Measurements from ENCODE around the gene ADAMTS6. TPM values are rescaled to one million over a fixed set of nuclear protein-coding genes. Genes with fewer than 3 reads are reported as not detected.

The ADAMTS6 gene
- total RNA-seq, 2 experiments from 2014 or later: 1.8 to 3.4 TPM

GRCh38 chr5:65462139-65462705 lies 19.5 kb downstream of the ADAMTS6 start:
- POLR2A ChIA-PET: no interaction called here
- ATAC-seq (no peak), DNase-seq (no peak)
- Mint-ChIP-seq H3K27ac (no peak overlapping the region), H3K9me3 (ENCODE audit: insufficient read depth) (no peaks in the 10 kb centered on the region), H3K4me1 (ENCODE audit: low read depth) (peaks cover 4% of the 10 kb centered on the region), H3K36me3 (ENCODE audit: low read depth) (no peaks in the 10 kb centered on the region), H3K27me3 (ENCODE audit: low read depth) (no peaks in the 10 kb centered on the region), H3K4me3 (no peak overlapping the region)
- CTCF ChIA-PET: no interaction called here

GRCh38 chr5:65461490-65461889 lies 20.2 kb downstream of the ADAMTS6 start:
- CTCF ChIA-PET: interaction anchor here (1.6 kb wide), 1 partner anchor 22 kb away, joined by 7 read pairs; no protein-coding TSS in a partner anchor
- H3K9me3 Mint-ChIP-seq (ENCODE audit: insufficient read depth): no peaks in the 10 kb centered on the region

GRCh38 chr5:65459995-65460394 lies 21.7 kb downstream of the ADAMTS6 start:
- ChIA-PET POLR2A (no interaction called here), CTCF (interaction anchor here (0.6 to 1.6 kb wide), 2 partner anchors 23 to 194 kb away, joined by 3 to 7 read pairs; no protein-coding TSS in a partner anchor)
- no peak for ATAC-seq
- H3K4me3 Mint-ChIP-seq: no peak overlapping the region
- DNase-seq: no peak
- H3K9me3 Mint-ChIP-seq (ENCODE audit: insufficient read depth): no peaks in the 10 kb centered on the region
- no peak overlapping the region for H3K27ac Mint-ChIP-seq
- H3K27me3 Mint-ChIP-seq (ENCODE audit: low read depth): no peaks in the 10 kb centered on the region
- H3K36me3 Mint-ChIP-seq (ENCODE audit: low read depth): no peaks in the 10 kb centered on the region
- peaks cover 4% of the 10 kb centered on the region for H3K4me1 Mint-ChIP-seq (ENCODE audit: low read depth)

More at GRCh38 chr5:65461490-65461889, 20.2 kb downstream of the ADAMTS6 start:
- POLR2A ChIA-PET: no interaction called here
- Mint-ChIP-seq H3K27me3 (ENCODE audit: low read depth) (no peaks in the 10 kb centered on the region), H3K4me3 (no peak overlapping the region), H3K4me1 (ENCODE audit: low read depth) (peaks cover 4% of the 10 kb centered on the region), H3K27ac (no peak overlapping the region), H3K36me3 (ENCODE audit: low read depth) (no peaks in the 10 kb centered on the region)
- DNase-seq (no peak), ATAC-seq (no peak)

GRCh38 chr5:65455064-65455463 lies 26.7 kb downstream of the ADAMTS6 start:
- Mint-ChIP-seq H3K27me3 (ENCODE audit: low read depth) (no peaks in the 10 kb centered on the region), H3K4me1 (ENCODE audit: low read depth) (peaks cover 4% of the 10 kb centered on the region), H3K36me3 (ENCODE audit: low read depth) (no peaks in the 10 kb centered on the region), H3K4me3 (no peak overlapping the region), H3K27ac (no peak overlapping the region), H3K9me3 (ENCODE audit: insufficient read depth) (no peaks in the 10 kb centered on the region)
- CTCF ChIA-PET: no interaction called here
- DNase-seq (no peak), ATAC-seq (no peak)
- POLR2A ChIA-PET: no interaction called here

GRCh38 chr5:65451436-65451835 lies 30.3 kb downstream of the ADAMTS6 start:
- H3K4me3 Mint-ChIP-seq: no peak overlapping the region
- ChIA-PET CTCF (interaction anchor here (0.7 kb wide), 1 partner anchor 17 kb away, joined by 3 read pairs; no protein-coding TSS in a partner anchor), POLR2A (no interaction called here)
- peaks cover 2% of the 10 kb centered on the region for H3K27me3 Mint-ChIP-seq (ENCODE audit: low read depth)
- no peaks in the 10 kb centered on the region for H3K9me3 Mint-ChIP-seq (ENCODE audit: insufficient read depth)
- DNase-seq (no peak), ATAC-seq (no peak)
- H3K36me3 Mint-ChIP-seq (ENCODE audit: low read depth): no peaks in the 10 kb centered on the region
- no peaks in the 10 kb centered on the region for H3K4me1 Mint-ChIP-seq (ENCODE audit: low read depth)
- H3K27ac Mint-ChIP-seq: no peak overlapping the region

- peaks cover 2% of the 10 kb centered on the region for H3K27me3 Mint-ChIP-seq (ENCODE audit: low read depth)
- H3K36me3 Mint-ChIP-seq (ENCODE audit: low read depth): no peaks in the 10 kb centered on the region
- no peak for DNase-seq
- POLR2A ChIA-PET: no interaction called here
- H3K4me3 Mint-ChIP-seq: no peak overlapping the region
- H3K27ac Mint-ChIP-seq: no peak overlapping the region
- no peaks in the 10 kb centered on the region for H3K4me1 Mint-ChIP-seq (ENCODE audit: low read depth)
- CTCF ChIA-PET: no interaction called here
- H3K9me3 Mint-ChIP-seq (ENCODE audit: insufficient read depth): no peaks in the 10 kb centered on the region
- ATAC-seq: no peak
Measured at GRCh38 chr5:65446682-65447081, 35.0 kb downstream of the ADAMTS6 start.

GRCh38 chr5:65441800-65442199 lies 39.9 kb downstream of the ADAMTS6 start:
- ChIA-PET POLR2A (no interaction called here), CTCF (no interaction called here)
- no peak overlapping the region for H3K27ac Mint-ChIP-seq
- H3K4me3 Mint-ChIP-seq: no peak overlapping the region
- ATAC-seq (no peak), DNase-seq (no peak)
- peaks cover 2% of the 10 kb centered on the region for H3K27me3 Mint-ChIP-seq (ENCODE audit: low read depth)
- no peaks in the 10 kb centered on the region for H3K36me3 Mint-ChIP-seq (ENCODE audit: low read depth)
- H3K4me1 Mint-ChIP-seq (ENCODE audit: low read depth): no peaks in the 10 kb centered on the region
- no peaks in the 10 kb centered on the region for H3K9me3 Mint-ChIP-seq (ENCODE audit: insufficient read depth)

GRCh38 chr5:65440456-65440855 lies 41.3 kb downstream of the ADAMTS6 start:
- POLR2A ChIA-PET: no interaction called here

GRCh38 chr5:65434122-65434521 lies 47.6 kb downstream of the ADAMTS6 start:
- no peak overlapping the region for H3K27ac Mint-ChIP-seq
- CTCF ChIA-PET: no interaction called here
- no peak for DNase-seq
- H3K27me3 Mint-ChIP-seq (ENCODE audit: low read depth): no peaks in the 10 kb centered on the region
- no peaks in the 10 kb centered on the region for H3K36me3 Mint-ChIP-seq (ENCODE audit: low read depth)
- POLR2A ChIA-PET: no interaction called here
- no peaks in the 10 kb centered on the region for H3K4me1 Mint-ChIP-seq (ENCODE audit: low read depth)
- no peaks in the 10 kb centered on the region for H3K9me3 Mint-ChIP-seq (ENCODE audit: insufficient read depth)
- ATAC-seq: no peak
- no peak overlapping the region for H3K4me3 Mint-ChIP-seq

More at GRCh38 chr5:65440456-65440855, 41.3 kb downstream of the ADAMTS6 start:
- CTCF ChIA-PET: interaction anchor here (1.3 kb wide), 1 partner anchor 28 kb away, joined by 3 read pairs; no protein-coding TSS in a partner anchor
- no peaks in the 10 kb centered on the region for H3K4me1 Mint-ChIP-seq (ENCODE audit: low read depth)
- DNase-seq (no peak), ATAC-seq (no peak)
- H3K4me3 Mint-ChIP-seq: no peak overlapping the region
- no peaks in the 10 kb centered on the region for H3K36me3 Mint-ChIP-seq (ENCODE audit: low read depth)
- H3K27me3 Mint-ChIP-seq (ENCODE audit: low read depth): no peaks in the 10 kb centered on the region
- H3K9me3 Mint-ChIP-seq (ENCODE audit: insufficient read depth): no peaks in the 10 kb centered on the region
- H3K27ac Mint-ChIP-seq: no peak overlapping the region

GRCh38 chr5:65426656-65427055 lies 55.1 kb downstream of the ADAMTS6 start:
- Mint-ChIP-seq H3K36me3 (ENCODE audit: low read depth) (no peaks in the 10 kb centered on the region), H3K4me1 (ENCODE audit: low read depth) (no peaks in the 10 kb centered on the region), H3K9me3 (ENCODE audit: insufficient read depth) (peaks cover 1% of the 10 kb centered on the region), H3K27me3 (ENCODE audit: low read depth) (no peaks in the 10 kb centered on the region), H3K27ac (no peak overlapping the region), H3K4me3 (no peak overlapping the region)
- no peak for DNase-seq
- ChIA-PET POLR2A (no interaction called here), CTCF (no interaction called here)
- no peak for ATAC-seq

- no peak overlapping the region for H3K27ac Mint-ChIP-seq
- H3K4me1 Mint-ChIP-seq (ENCODE audit: low read depth): no peaks in the 10 kb centered on the region
- POLR2A ChIA-PET: no interaction called here
- ATAC-seq (no peak), DNase-seq (no peak)
- no peaks in the 10 kb centered on the region for H3K36me3 Mint-ChIP-seq (ENCODE audit: low read depth)
- no peaks in the 10 kb centered on the region for H3K27me3 Mint-ChIP-seq (ENCODE audit: low read depth)
- CTCF ChIA-PET: no interaction called here
- no peak overlapping the region for H3K4me3 Mint-ChIP-seq
- peaks cover 8% of the 10 kb centered on the region for H3K9me3 Mint-ChIP-seq (ENCODE audit: insufficient read depth)
Measured at GRCh38 chr5:65423623-65424022, 58.1 kb downstream of the ADAMTS6 start.

GRCh38 chr5:65418661-65419060 lies 63.1 kb downstream of the ADAMTS6 start:
- H3K9me3 Mint-ChIP-seq (ENCODE audit: insufficient read depth): peaks cover 17% of the 10 kb centered on the region
- ChIA-PET POLR2A (no interaction called here), CTCF (no interaction called here)
- H3K36me3 Mint-ChIP-seq (ENCODE audit: low read depth): no peaks in the 10 kb centered on the region
- H3K27ac Mint-ChIP-seq: no peak overlapping the region
- no peaks in the 10 kb centered on the region for H3K4me1 Mint-ChIP-seq (ENCODE audit: low read depth)
- no peak for ATAC-seq
- H3K4me3 Mint-ChIP-seq: no peak overlapping the region
- no peak for DNase-seq
- no peaks in the 10 kb centered on the region for H3K27me3 Mint-ChIP-seq (ENCODE audit: low read depth)

GRCh38 chr5:65413822-65414221 lies 67.9 kb downstream of the ADAMTS6 start:
- no peak for DNase-seq
- POLR2A ChIA-PET: no interaction called here

More at GRCh38 chr5:65413822-65414221, 67.9 kb downstream of the ADAMTS6 start:
- Mint-ChIP-seq H3K4me1 (ENCODE audit: low read depth) (no peaks in the 10 kb centered on the region), H3K27ac (no peak overlapping the region), H3K9me3 (ENCODE audit: insufficient read depth) (peaks cover 9% of the 10 kb centered on the region), H3K27me3 (ENCODE audit: low read depth) (no peaks in the 10 kb centered on the region), H3K4me3 (no peak overlapping the region), H3K36me3 (ENCODE audit: low read depth) (no peaks in the 10 kb centered on the region)
- ATAC-seq: no peak
- CTCF ChIA-PET: no interaction called here
